Measurements from ENCODE around the gene IHH.

The IHH gene

GRCh38 chr2:219028141-219028540 is 32.6 kb downstream of the IHH start:
- no peak for DNase-seq
- Histone ChIP-seq H3K4me2 (ENCODE audit: low read length) (no peak overlapping the region), H3K18ac (ENCODE audit: low read length) (no peak overlapping the region), H3K27me3 (ENCODE audit: insufficient read depth, low read length, poor library complexity) (no peaks in the 10 kb centered on the region), H2BK15ac (replicated peaks; ENCODE audit: low read depth) (no peak overlapping the region), H4K5ac (ENCODE audit: low read length) (no peak overlapping the region), H3K4me1 (ENCODE audit: control insufficient read depth, low read depth, low read length) (no peaks in the 10 kb centered on the region), H3K27ac (ENCODE audit: low read depth, low read length) (no peak overlapping the region), H3K23ac (ENCODE audit: low read length) (no peak overlapping the region), H2AK5ac (ENCODE audit: low read length) (no peak overlapping the region), H3K4ac (ENCODE audit: low read depth, low read length) (no peak overlapping the region), H3K56ac (ENCODE audit: low read length) (no peak overlapping the region), H4K8ac (ENCODE audit: low read depth, low read length) (no peak overlapping the region), H3K79me2 (ENCODE audit: control insufficient read depth, insufficient read depth, low read length) (no peaks in the 10 kb centered on the region), H2BK5ac (ENCODE audit: low read length) (no peak overlapping the region), H3K36me3 (ENCODE audit: control insufficient read depth, insufficient read depth, low read length) (no peaks in the 10 kb centered on the region), H3K79me1 (ENCODE audit: low read length) (no peaks in the 10 kb centered on the region), H2BK120ac (ENCODE audit: low read depth, low read length) (no peak overlapping the region), H3K9ac (ENCODE audit: low read length) (no peak overlapping the region), H3K4me3 (ENCODE audit: low read length) (no peak overlapping the region)
- WGBS (ENCODE audit: extremely low coverage, insufficient coverage, low lambda C conversion rate), result no CpG with 5 or more reads among the region's 5 CpGs

GRCh38 chr2:219027511-219028055 is 33.1 kb downstream of the IHH start:
- no peaks in the 10 kb centered on the region for H3K36me3 ChIP-seq (ENCODE audit: control insufficient read depth, insufficient read depth, low read length)
- no peak overlapping the region for H2AK5ac ChIP-seq (ENCODE audit: low read length)
- no peaks in the 10 kb centered on the region for H3K79me1 ChIP-seq (ENCODE audit: low read length)
- no peak overlapping the region for H3K18ac ChIP-seq (ENCODE audit: low read length)
- WGBS (ENCODE audit: extremely low coverage, insufficient coverage, low lambda C conversion rate), result no CpG with 5 or more reads among the region's 22 CpGs
- H2BK15ac ChIP-seq (replicated peaks; ENCODE audit: low read depth), result no peak overlapping the region
- no peak overlapping the region for H3K56ac ChIP-seq (ENCODE audit: low read length)
- H3K27me3 ChIP-seq (ENCODE audit: insufficient read depth, low read length, poor library complexity), result no peaks in the 10 kb centered on the region
- no peak overlapping the region for H3K4me2 ChIP-seq (ENCODE audit: low read length)
- H3K4me3 ChIP-seq (ENCODE audit: low read length), result no peak overlapping the region
- no peak overlapping the region for H3K4ac ChIP-seq (ENCODE audit: low read depth, low read length)
- no peak overlapping the region for H3K23ac ChIP-seq (ENCODE audit: low read length)
- no peaks in the 10 kb centered on the region for H3K4me1 ChIP-seq (ENCODE audit: control insufficient read depth, low read depth, low read length)
- H3K79me2 ChIP-seq (ENCODE audit: control insufficient read depth, insufficient read depth, low read length), result no peaks in the 10 kb centered on the region
- no peak overlapping the region for H4K5ac ChIP-seq (ENCODE audit: low read length)
- no peak overlapping the region for H2BK5ac ChIP-seq (ENCODE audit: low read length)
- no peak overlapping the region for H3K27ac ChIP-seq (ENCODE audit: low read depth, low read length)
- no peak overlapping the region for H3K9ac ChIP-seq (ENCODE audit: low read length)
- H2BK120ac ChIP-seq (ENCODE audit: low read depth, low read length), result no peak overlapping the region
- no peak overlapping the region for H4K8ac ChIP-seq (ENCODE audit: low read depth, low read length)
- no peak for DNase-seq

GRCh38 chr2:219026946-219027345 is 33.8 kb downstream of the IHH start:
- H3K23ac ChIP-seq (ENCODE audit: low read length), result no peak overlapping the region
- H3K4me3 ChIP-seq (ENCODE audit: low read length), result no peak overlapping the region
- H3K79me1 ChIP-seq (ENCODE audit: low read length), result no peaks in the 10 kb centered on the region
- WGBS (ENCODE audit: extremely low coverage, insufficient coverage, low lambda C conversion rate), result no CpG with 5 or more reads among the region's 7 CpGs
- no peaks in the 10 kb centered on the region for H3K36me3 ChIP-seq (ENCODE audit: control insufficient read depth, insufficient read depth, low read length)
- H4K5ac ChIP-seq (ENCODE audit: low read length), result no peak overlapping the region
- H2BK15ac ChIP-seq (replicated peaks; ENCODE audit: low read depth), result no peak overlapping the region
- no peak for DNase-seq
- no peak overlapping the region for H2BK5ac ChIP-seq (ENCODE audit: low read length)
- no peaks in the 10 kb centered on the region for H3K27me3 ChIP-seq (ENCODE audit: insufficient read depth, low read length, poor library complexity)
- no peak overlapping the region for H3K27ac ChIP-seq (ENCODE audit: low read depth, low read length)
- no peak overlapping the region for H4K8ac ChIP-seq (ENCODE audit: low read depth, low read length)
- H3K18ac ChIP-seq (ENCODE audit: low read length), result no peak overlapping the region
- no peak overlapping the region for H3K4ac ChIP-seq (ENCODE audit: low read depth, low read length)
- no peak overlapping the region for H2AK5ac ChIP-seq (ENCODE audit: low read length)
- H2BK120ac ChIP-seq (ENCODE audit: low read depth, low read length), result no peak overlapping the region
- no peak overlapping the region for H3K9ac ChIP-seq (ENCODE audit: low read length)
- H3K56ac ChIP-seq (ENCODE audit: low read length), result no peak overlapping the region
- H3K79me2 ChIP-seq (ENCODE audit: control insufficient read depth, insufficient read depth, low read length), result no peaks in the 10 kb centered on the region
- no peaks in the 10 kb centered on the region for H3K4me1 ChIP-seq (ENCODE audit: control insufficient read depth, low read depth, low read length)
- H3K4me2 ChIP-seq (ENCODE audit: low read length), result no peak overlapping the region

GRCh38 chr2:219025637-219026585 is 34.8 kb downstream of the IHH start:
- Histone ChIP-seq H4K8ac (ENCODE audit: low read depth, low read length) (no peak overlapping the region), H3K79me2 (ENCODE audit: control insufficient read depth, insufficient read depth, low read length) (no peaks in the 10 kb centered on the region), H3K4me3 (ENCODE audit: low read length) (no peak overlapping the region), H2BK15ac (replicated peaks; ENCODE audit: low read depth) (no peak overlapping the region), H3K79me1 (ENCODE audit: low read length) (no peaks in the 10 kb centered on the region), H3K9ac (ENCODE audit: low read length) (no peak overlapping the region), H3K4me2 (ENCODE audit: low read length) (no peak overlapping the region), H4K5ac (ENCODE audit: low read length) (no peak overlapping the region), H3K56ac (ENCODE audit: low read length) (no peak overlapping the region), H2BK120ac (ENCODE audit: low read depth, low read length) (no peak overlapping the region), H3K23ac (ENCODE audit: low read length) (no peak overlapping the region), H3K4ac (ENCODE audit: low read depth, low read length) (no peak overlapping the region), H3K4me1 (ENCODE audit: control insufficient read depth, low read depth, low read length) (no peaks in the 10 kb centered on the region), H3K27me3 (ENCODE audit: insufficient read depth, low read length, poor library complexity) (no peaks in the 10 kb centered on the region), H3K27ac (ENCODE audit: low read depth, low read length) (no peak overlapping the region), H2BK5ac (ENCODE audit: low read length) (no peak overlapping the region), H2AK5ac (ENCODE audit: low read length) (no peak overlapping the region), H3K36me3 (ENCODE audit: control insufficient read depth, insufficient read depth, low read length) (no peaks in the 10 kb centered on the region), H3K18ac (ENCODE audit: low read length) (no peak overlapping the region)
- DNase-seq, result no peak
- WGBS (ENCODE audit: extremely low coverage, insufficient coverage, low lambda C conversion rate), result no CpG with 5 or more reads among the region's 18 CpGs

DNA sequence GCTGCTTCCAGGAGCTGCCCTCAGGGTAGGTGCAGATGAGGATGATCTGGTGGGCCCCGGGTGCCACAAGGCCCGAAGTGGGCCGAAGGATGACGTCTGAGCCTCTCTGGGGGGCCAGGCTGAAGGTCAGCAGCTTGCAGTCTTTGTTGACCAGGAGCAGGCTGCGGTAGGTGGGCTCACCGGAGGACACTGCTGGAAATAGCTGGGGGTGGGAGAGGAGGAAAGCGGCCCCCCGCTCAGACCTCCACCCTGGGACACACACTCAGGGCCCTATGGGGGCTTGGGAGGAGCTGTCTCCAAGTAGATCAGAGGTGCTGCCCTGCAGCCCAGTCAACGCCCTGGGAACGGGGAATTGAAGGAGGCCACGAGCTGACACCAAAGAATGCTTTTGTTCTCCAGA is 36.7 kb downstream of the IHH start:
- no CpG with 5 or more reads among the region's 11 CpGs for WGBS (ENCODE audit: extremely low coverage, insufficient coverage, low lambda C conversion rate)
- H3K27me3 ChIP-seq (ENCODE audit: insufficient read depth, low read length, poor library complexity), result no peaks in the 10 kb centered on the region

More for the DNA sequence above, 36.7 kb downstream of the IHH start:
- Histone ChIP-seq H3K36me3 (ENCODE audit: control insufficient read depth, insufficient read depth, low read length) (no peaks in the 10 kb centered on the region), H3K27ac (ENCODE audit: low read depth, low read length) (no peak overlapping the region), H3K23ac (ENCODE audit: low read length) (no peak overlapping the region), H2BK120ac (ENCODE audit: low read depth, low read length) (no peak overlapping the region), H3K18ac (ENCODE audit: low read length) (no peak overlapping the region), H3K4me3 (ENCODE audit: low read length) (no peak overlapping the region), H3K56ac (ENCODE audit: low read length) (no peak overlapping the region), H4K8ac (ENCODE audit: low read depth, low read length) (no peak overlapping the region), H4K5ac (ENCODE audit: low read length) (no peak overlapping the region), H3K79me1 (ENCODE audit: low read length) (no peaks in the 10 kb centered on the region), H3K9ac (ENCODE audit: low read length) (no peak overlapping the region), H2BK15ac (replicated peaks; ENCODE audit: low read depth) (no peak overlapping the region), H3K4ac (ENCODE audit: low read depth, low read length) (no peak overlapping the region), H3K79me2 (ENCODE audit: control insufficient read depth, insufficient read depth, low read length) (no peaks in the 10 kb centered on the region), H3K4me2 (ENCODE audit: low read length) (no peak overlapping the region), H2BK5ac (ENCODE audit: low read length) (no peak overlapping the region), H2AK5ac (ENCODE audit: low read length) (no peak overlapping the region), H3K4me1 (ENCODE audit: control insufficient read depth, low read depth, low read length) (no peaks in the 10 kb centered on the region)
- no peak for DNase-seq

Measured in mesendoderm (in vitro differentiated cells).